SK-N-MC (cell line): Measurements from ENCODE around the gene PODNL1.

ENCODE experiments used
- EZH2 ChIP-seq: fragments of 200-600 bp; sonication (generic); IDR thresholded peaks from one replicate; pipeline ENCODE4 v1.6.1; 2017; ENCODE audit warnings: antibody characterized with exemption
- FOXP2 ChIP-seq: optimal IDR thresholded peaks from 2 replicates; pipeline ENCODE3; 2011; ENCODE audit warnings: mild to moderate bottlenecking, moderate library complexity; ENCODE audit not compliant: insufficient read depth; ENCODE audit errors: extremely low read length, control extremely low read depth
- POLR2AphosphoS5 ChIP-seq: IDR thresholded peaks from 2 replicates; pipeline ENCODE4 v1.6.1; 2012; ENCODE audit warnings: mild to moderate bottlenecking, low read depth, low read length, borderline replicate concordance

GRCh38 chr19:13887517-13887916, 50.7 kb downstream of the PODNL1 start:
- no peak for TF ChIP-seq POLR2AphosphoS5
- TF ChIP-seq EZH2, result no peak
- TF ChIP-seq FOXP2, result no peak
